C4-2B (cell line): ENCODE data around the gene IRF1.

ENCODE experiments used
- CTCF ChIP-seq: fragments of 450-650 bp; conservative IDR thresholded peaks from 2 replicates; pipeline ENCODE4 v1.5.1; 2017; ENCODE audit warnings: mild to moderate bottlenecking
- ZFX ChIP-seq: fragments of 450-650 bp; IDR thresholded peaks from 2 replicates; pipeline ENCODE4 v1.6.1; 2017

DNA sequence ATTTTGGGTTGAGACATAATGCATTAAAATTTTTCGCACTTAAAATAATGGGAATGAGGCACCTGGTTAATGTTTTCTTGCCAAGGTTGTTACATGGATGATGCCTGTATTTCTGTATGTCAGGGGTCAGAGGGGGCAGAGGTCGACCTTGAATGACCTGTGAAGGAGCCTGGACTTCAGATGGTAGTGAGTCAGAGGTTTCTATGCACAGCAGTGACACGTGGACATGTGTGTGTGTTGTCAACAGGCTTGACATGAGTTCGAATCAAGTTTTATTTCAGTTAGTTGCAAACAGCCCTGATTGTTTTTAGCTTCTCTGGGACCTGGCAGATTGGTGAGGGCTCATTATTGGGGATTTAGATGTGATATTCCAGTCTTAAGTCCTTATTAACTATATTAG is 49.1 kb upstream of the IRF1 start:
- TF ChIP-seq CTCF (no peak), ZFX (no peak)
